GM06990 (cell line): Measurements from ENCODE around the gene ARL10.
A peak's percentile ranks its signal among the peaks of the same experiment; 100 is the strongest.

Experiments used
- DNase-seq: peaks from one replicate; pipeline ENCODE4 v3.0.0-alpha.2; 2011; ENCODE audit not compliant: insufficient read length; ENCODE audit errors: extremely low read depth
- H3K27me3 ChIP-seq: replicated peaks from 2 replicates; pipeline ENCODE4 v1.6.0; 2011; ENCODE audit warnings: low read length; ENCODE audit not compliant: control insufficient read depth, insufficient read depth
- H3K36me3 ChIP-seq: 2 replicates; pipeline ENCODE4 v1.5.1; 2011; ENCODE audit warnings: low read length; ENCODE audit not compliant: control insufficient read depth, insufficient read depth
- H3K4me3 ChIP-seq: replicated peaks from 2 replicates; pipeline ENCODE4 v1.5.1; 2011; ENCODE audit warnings: low read depth, mild to moderate bottlenecking, control low read depth, low read length
- TF ChIP-seq, protein P1 (sequence below): IDR thresholded peaks from 2 replicates; pipeline ENCODE4 v1.5.1; 2011; ENCODE audit warnings: low read length, control low read depth, mild to moderate bottlenecking, inconsistent platforms; ENCODE audit not compliant: insufficient read depth, poor library complexity, severe bottlenecking

Gene ARL10, protein sequence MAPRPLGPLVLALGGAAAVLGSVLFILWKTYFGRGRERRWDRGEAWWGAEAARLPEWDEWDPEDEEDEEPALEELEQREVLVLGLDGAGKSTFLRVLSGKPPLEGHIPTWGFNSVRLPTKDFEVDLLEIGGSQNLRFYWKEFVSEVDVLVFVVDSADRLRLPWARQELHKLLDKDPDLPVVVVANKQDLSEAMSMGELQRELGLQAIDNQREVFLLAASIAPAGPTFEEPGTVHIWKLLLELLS

DNA sequence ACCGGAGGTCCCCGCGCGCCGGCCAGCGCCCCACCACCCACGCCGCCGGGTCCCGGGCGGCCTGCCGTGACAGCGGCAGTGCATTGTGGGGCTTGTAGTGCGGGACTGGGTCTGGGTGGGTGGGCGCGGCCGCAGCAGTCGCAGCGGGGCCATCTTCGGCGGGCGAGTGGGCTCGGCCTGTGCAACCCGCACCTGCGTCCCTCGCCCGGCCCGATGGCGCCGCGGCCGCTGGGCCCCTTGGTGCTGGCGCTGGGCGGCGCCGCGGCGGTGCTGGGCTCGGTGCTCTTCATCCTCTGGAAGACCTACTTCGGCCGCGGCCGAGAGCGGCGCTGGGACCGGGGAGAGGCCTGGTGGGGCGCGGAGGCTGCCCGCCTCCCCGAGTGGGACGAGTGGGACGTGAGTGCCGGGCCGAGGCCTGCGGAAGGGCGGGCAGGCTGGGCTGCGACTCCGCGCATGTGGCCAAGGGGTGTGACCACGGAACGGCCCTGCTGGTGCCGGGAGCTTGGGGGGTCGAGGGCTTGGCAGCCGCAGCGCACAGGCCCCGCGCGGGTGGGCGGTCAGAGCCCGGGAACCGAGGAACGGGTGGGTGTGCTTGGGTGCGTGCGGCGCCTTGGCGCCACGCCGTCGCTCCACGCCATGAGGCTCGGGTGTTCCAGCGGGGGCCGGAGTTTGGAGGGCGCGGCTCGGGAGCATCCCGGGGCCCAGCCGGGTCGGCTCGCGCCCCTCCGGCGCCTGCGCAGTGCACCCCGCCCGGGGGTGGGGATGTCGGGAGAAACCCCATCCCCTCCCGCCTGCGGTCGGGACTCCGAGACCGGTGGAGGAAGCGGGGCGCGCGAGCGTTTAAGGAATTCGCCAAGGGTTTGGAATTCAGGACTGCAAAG lies at the start of gene ARL10:
TSS of gene ARL10 (plus strand) at position 137 of the 881 bp plus-strand sequence. CDS start at position 214, 77 bp downstream.
- H3K27me3 ChIP-seq, result no peaks in the 10 kb centered on the region
- H3K4me3 ChIP-seq, result peak within 1 kb of the TSS; percentile 70
- no peaks in the 10 kb centered on the region; the same call in 1 of the 2 replicates for H3K36me3 ChIP-seq
- TF ChIP-seq, protein P1, sequence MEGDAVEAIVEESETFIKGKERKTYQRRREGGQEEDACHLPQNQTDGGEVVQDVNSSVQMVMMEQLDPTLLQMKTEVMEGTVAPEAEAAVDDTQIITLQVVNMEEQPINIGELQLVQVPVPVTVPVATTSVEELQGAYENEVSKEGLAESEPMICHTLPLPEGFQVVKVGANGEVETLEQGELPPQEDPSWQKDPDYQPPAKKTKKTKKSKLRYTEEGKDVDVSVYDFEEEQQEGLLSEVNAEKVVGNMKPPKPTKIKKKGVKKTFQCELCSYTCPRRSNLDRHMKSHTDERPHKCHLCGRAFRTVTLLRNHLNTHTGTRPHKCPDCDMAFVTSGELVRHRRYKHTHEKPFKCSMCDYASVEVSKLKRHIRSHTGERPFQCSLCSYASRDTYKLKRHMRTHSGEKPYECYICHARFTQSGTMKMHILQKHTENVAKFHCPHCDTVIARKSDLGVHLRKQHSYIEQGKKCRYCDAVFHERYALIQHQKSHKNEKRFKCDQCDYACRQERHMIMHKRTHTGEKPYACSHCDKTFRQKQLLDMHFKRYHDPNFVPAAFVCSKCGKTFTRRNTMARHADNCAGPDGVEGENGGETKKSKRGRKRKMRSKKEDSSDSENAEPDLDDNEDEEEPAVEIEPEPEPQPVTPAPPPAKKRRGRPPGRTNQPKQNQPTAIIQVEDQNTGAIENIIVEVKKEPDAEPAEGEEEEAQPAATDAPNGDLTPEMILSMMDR, result no peak
- DNase-seq, result peak; percentile 73

DNA sequence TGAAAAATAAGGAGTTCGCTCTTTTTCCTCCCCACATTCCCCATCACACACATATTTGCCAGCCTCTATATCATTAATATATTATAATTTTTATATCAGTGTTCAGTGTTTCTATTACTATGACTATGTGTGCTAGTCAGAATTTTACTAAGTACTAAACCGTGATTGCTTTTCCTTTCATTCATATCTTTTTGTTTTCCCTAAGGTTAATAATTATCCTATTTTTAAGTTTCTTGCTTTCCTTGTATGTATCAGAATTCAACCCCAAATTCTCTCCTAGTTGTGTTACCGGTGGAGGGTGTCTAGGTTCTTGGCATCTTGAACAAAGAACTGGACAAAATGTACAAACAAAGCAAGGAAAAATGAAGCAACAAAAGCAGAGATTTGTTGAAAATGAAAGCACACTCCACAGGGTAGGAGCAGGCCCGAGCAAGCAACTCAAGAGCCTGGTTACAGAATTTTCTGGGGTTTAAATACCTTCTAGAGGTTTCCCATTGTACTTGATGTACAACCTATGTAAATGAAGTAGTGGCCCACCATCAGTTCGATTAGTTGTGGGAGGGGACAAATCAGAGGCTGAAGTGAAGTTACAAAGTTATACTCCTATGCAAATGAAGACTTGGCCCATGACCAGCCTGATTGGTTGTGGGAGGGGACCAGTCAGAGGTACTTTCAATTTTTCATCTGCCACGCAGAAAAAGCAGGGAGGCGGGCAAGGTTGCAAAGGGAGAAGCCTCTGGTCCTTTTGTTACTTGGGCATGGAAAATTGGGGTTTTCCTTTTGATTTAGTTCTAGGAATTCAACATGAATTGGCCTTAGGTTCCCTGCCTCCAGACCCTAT lies 47.5 kb upstream of the ARL10 start:
- no peak for DNase-seq

DNA sequence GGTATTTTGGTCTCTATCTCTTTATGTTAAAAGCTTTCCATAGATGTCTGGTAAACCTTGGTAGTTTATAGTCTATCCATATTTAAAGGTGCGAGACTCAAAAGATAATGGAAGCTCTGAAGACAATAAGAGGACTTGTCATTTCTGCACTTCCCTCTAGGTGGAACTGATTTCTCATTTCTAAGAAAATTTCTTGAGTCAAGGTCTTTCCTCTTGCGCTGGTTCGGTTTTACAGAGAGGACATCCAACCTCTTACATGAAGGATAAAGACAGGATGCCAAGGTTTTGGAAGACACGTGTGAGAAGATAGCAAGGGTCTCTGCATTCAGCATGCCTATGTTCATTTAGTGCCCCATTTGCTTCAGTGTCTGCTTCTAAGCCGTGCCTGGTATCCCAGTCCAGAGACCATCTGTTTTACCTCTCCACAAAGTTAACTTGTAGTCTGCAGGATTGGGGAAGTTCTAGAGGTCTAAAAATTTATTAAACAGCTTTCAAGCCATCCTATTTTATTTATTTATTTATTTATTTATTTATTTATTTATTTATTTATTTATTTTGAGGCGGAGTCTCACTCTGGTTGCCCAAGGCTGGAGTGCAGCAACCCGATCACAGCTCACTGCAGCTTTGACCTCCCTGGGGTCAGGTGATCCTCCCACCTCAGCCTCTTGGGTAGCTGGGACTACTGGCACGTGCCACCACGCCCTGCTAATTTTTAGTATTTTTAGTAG lies 45.3 kb upstream of the ARL10 start:
- Histone ChIP-seq H3K27me3 (no peaks in the 10 kb centered on the region), H3K36me3 (no peaks in the 10 kb centered on the region; the same call in 1 of the 2 replicates), H3K4me3 (no peak overlapping the region)
- DNase-seq, result no peak
- TF ChIP-seq, protein P1, result no peak

More for the DNA sequence above, 47.5 kb upstream of the ARL10 start:
- H3K36me3 ChIP-seq, result no peaks in the 10 kb centered on the region; the same call in 1 of the 2 replicates
- TF ChIP-seq, protein P1, result no peak
- H3K4me3 ChIP-seq, result no peak overlapping the region
- no peaks in the 10 kb centered on the region for H3K27me3 ChIP-seq

DNA sequence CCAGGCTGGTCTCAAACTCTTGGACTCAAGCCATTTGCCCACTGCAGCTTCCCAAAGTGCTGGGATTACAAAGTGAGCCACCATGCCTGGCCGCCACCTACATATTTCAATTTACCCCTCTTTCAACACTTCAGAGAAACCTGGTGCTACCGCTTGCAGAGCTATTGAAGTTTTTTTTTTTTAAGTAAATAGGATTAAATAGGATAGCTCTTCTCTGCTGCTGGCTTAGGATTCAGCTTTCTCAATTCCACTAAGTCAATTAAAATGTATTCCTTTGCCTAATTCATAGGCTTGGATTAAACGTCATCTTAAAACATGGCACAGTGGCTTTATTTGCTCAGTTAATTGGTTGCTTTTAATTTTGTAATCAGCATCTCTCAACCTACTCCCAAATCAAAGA lies 44.7 kb upstream of the ARL10 start:
- TF ChIP-seq, protein P1, result no peak

More for the DNA sequence above, 44.7 kb upstream of the ARL10 start:
- Histone ChIP-seq H3K27me3 (no peaks in the 10 kb centered on the region), H3K4me3 (no peak overlapping the region), H3K36me3 (no peaks in the 10 kb centered on the region; the same call in 1 of the 2 replicates)
- DNase-seq, result no peak
